Activated CD8-positive, alpha-beta memory T cell treated with anti-CD3 and anti-CD28 coated beads for 4 hours (primary cell): ENCODE measurements around the gene ZRANB1.
A peak's percentile ranks its signal among the peaks of the same experiment; 100 is the strongest.

Source experiments
- DNase-seq, 2 donors: peaks; one replicate each; pipeline ENCODE4 v3.0.0-alpha.2; 2020; ENCODE audit warnings: low read depth in 2 of 2

Gene ZRANB1

DNA sequence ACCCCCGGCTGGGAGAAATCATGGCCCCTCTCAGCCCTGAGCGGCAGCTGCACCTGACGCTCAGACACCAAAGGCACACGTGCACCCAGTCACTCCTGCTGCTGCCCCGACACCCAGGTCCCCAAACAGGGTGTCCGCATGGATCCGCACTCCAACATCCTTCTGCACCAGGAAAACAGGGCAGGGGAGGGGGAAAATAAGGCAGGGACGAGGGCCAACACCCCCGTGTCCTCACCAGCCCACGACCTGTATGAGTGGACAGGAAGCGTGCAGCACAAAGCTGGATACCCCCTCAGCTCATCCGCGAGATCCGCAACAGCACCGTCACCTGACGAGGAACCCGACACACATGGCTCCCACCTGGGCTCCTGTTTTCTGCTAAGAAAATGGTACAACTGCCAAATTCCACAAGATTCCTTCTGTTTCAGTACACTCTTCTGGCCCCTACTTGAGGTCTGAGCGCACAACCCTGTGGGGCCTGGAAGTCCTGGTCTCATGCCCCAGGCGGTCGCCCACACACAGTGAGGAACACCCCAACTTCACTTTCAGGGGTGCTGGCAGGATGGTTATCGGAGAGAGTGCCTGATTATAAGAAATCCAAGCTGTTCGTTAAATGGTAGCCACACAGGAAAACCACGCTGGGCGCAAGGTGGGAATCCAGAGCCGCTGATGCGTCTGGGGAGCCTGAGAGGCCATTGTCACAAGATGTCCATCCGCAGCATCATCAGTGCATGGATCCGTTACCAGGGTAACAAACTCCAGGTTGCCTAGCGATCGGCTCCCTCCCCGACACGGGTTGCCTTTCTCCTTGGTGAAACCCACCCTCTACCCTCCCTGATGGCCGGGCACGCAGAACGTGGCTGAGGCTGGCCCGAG, 63.6 kb downstream of the ZRANB1 start:
- no peak for DNase-seq

DNA sequence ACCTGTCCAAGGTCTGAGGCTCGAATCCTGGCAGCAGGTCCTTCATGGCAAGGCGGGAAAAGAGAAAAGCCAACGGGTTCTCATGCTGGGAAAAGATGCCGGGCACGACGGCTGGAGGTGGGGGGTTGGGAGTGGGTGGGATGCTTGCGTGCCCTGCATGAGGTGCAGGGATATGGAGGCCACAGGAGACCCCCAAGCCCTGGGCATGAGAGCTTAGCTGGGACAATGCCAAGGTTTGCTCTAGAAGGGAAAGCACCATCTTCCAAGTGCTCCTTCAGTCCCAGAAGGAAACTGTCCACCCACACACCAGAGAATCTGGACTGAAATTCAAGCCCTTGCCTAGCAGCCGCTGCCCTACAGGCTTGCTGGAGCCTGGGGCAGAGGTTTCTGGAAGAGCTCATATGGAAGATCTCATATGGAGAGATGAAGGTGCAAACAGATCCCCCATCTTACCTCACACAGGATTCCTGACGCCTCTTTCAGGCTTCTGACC, 64.3 kb downstream of the ZRANB1 start:
- DNase-seq: no peak

GRCh38 chr10:125006921-125007426, 65.1 kb downstream of the ZRANB1 start:
- no peak for DNase-seq

DNA sequence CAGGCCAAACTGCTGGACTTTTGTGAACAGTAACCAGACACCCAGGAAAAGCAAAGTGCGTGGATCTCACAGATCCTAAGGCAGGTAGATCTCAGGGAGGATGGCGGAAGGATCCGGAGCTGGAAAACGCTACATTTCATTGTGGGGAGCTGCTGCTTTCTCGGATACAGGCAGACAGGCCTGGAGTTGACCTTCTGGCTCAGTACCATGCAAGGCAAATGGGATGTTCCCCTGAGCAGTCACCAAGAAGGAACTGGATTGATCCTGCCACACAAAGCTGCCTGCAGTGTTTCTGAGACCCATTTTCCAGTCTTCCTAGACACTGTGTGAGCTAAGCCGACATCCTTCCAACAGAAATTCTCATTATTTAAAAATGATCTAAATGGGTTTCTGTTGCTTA, 65.5 kb downstream of the ZRANB1 start:
- DNase-seq: no peak

DNA sequence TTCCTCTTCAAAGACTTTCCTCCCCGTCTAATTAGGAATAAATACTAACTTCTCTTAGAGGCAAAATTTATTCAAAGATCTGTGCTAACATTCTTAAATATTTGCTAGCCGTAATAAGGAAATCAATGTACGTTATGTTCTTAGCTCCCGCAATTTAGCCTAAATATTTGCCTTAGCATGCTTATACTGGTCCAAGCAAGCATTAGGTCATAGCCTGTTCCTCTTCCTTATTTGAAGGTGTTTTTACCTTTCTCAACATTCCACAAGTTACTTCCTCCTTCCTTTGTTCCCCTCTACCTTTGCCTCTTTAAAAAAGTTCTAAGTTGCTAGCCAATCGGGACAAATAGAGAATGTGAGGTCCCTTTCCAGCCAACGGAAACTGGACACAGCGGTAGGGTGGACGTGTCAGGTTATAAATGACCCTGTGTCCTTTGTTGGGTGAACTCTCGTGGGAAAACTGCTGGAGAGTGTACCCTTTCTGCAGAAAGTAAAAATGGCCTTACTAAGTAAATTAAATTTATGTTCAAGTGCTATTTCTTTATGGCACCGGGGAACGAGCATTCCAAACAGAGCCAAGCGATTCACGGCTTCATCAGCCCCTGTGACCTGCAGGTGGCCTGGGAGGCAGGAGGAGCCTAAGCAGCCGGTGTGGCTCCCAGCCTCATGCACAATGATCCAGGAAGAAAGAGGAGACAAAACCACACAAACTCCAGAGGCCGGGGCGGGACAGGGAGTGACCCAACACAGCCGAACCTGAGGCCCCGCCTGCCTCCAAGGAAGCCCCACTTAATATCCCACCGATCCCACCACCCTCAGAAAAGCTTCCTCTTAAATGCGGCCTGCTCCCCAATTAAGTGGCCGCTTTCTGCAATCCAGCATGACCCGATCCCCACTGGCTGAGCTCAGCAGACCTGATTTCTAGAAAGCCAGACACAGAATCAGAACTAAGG, 67.0 kb downstream of the ZRANB1 start:
- DNase-seq: no peak

GRCh38 chr10:125009661-125010161, 67.8 kb downstream of the ZRANB1 start:
- DNase-seq: no peak

- DNase-seq: no peak
Observed at GRCh38 chr10:125010362-125010761, 68.4 kb downstream of the ZRANB1 start.

DNA sequence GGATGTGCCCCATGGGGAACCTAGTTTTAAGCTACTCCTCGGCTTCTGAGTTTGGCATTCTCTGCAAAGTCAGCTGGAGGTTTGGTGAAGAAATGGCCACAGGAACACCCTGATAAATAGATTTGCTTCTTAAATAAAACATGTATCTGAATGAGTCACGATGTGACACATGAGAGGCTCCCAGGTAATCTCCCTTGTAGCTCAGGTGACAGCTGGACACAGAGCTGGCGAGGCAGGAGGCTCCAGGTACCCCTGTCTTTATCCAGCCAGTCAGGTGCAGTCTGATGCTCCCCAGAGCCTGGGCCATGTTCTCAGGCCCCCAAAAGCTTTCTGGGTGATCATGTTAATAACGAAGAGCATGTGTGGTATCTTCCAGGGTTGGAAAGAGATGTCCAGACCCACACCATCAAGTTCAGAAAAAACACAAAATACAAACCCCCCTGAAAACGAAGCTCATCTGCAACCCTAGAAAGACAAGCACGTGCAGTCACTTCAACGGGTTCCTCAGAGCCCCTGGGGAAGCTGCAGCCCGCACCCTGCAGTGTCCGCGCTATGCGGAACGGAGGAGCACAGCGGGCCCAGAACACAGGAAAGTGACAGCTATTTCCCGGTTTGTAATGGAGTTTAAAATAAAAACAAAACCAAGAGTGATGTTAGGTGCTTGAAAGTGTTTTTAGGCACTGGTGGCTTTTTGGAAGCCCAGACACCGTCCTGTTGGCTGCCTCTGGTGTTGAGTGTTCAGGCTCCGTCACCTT, 69.4 kb downstream of the ZRANB1 start:
- no peak for DNase-seq

GRCh38 chr10:125011926-125012705, 70.2 kb downstream of the ZRANB1 start:
- DNase-seq: no peak

DNA sequence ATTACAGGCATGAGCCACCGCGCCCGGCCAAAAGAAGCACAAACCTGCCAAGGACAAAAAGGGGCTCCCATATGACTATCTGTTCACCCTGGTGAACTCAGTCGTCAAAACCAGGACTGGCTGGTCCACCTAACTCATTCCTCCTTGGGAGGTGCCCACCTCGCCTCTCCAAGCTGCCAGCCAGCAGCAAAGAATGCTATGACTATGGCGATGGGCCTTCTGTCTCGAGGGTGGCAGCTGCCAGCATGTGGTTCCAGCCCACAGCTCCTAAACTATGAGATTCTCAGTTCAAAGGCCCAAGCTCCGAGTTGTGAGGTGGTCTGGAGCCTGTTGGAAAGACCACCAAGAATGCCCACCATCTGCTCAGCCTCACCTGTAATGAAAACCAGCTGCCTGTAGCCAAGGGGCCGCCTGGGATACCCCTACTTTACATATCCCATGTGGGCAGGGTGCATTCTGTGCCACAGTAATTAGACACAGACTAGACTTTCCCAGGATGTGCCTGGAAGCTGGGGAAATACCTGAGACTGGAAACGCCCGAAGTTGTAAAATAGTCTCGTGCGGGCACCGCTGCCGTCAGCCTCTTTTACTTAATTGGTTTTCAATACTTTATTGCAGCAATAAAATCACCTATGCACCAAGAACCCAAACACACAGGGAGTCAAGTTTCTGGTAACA, 71.1 kb downstream of the ZRANB1 start:
- no peak for DNase-seq

DNA sequence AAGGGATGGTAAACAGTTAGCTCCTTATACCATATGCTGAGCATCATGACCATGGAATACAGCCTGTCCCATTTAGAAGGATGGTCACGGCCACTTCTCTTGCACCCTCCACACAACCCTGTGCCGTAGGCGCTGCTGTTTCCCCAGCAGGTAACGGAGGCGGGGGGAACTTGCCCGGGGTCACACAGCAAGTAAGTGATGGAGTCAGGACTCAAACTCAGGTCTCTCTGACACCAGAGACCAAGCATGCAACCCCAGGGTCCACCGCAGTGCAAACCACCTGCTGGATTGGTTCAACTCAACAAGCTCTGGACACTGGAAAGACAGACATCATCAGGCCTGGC, 71.6 kb downstream of the ZRANB1 start:
- no peak for DNase-seq

GRCh38 chr10:125014086-125014830, 72.3 kb downstream of the ZRANB1 start:
- DNase-seq: no peak

DNA sequence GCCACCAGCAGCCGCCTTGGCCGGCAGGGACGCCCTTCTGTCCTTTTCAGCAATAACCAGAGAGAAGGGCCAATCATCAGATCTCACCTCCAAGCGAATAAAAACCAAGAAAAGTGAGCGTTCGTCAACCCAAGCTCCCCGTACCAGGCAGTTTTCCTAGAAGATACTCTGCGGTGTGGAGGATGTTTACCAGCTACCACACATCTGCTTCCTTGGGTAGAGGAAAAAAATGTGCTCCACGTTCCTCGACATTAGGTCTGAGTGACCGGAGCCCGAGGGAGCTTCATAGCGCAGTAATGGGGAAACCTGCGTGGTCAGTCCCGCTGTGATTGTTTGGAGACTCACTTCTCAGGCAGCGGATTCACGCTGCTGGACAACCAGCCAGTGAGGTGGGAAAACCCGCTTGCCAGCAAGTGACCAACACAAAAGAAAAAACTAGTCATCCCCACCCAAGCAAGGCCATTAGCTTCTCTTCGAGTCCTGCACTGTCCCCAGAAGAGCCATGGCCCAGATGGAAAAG, 73.0 kb downstream of the ZRANB1 start:
- DNase-seq: no peak

DNA sequence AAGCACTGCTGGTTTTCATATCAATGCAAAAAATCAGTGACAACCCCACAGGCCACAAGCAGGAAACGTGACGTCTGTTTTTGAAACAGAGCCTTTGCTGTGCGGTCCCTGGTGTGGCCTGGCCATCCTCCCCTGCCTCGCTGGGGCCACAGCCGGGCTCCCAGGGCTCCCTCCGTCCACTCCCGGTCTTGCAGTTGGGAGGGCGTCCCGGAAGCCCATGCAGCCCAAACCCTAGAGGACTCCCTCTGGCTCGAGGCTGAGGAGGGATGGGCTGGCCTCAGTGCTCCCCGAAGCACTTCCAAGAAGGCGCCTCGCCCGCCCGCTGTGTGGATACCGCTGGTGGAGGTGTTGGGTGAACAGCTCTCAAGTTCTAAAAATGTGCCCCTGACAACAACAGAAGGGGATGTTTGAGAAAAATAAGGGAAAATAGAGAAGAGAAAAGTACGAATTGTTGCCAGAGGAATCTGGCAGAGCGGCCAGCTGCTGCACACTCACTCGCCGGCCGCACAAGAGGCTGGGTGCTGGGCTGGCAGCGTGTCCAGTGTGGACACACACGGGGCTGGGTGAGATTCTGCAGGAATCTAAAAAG, 73.5 kb downstream of the ZRANB1 start:
- DNase-seq: peak in 1 of 2 donors; percentile 5

DNA sequence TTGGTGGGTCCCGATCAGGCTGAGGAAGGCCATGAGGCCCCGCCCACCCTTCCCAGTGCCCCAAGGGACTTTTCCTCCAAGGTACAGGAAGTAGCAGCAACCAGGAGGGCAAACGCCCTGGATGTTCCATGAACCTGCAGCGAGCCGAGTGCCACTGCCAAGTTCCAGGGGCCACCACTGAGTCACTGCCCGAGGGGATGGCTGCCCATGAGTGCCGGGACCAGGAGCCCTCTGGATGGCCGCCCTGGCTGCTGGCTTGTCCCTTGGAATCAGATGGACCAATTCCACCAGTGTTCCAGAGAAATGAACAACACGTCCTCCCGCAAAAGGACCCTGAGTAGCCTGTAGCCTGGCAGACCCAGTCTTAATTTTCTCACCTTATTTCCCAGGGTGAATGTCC, 74.2 kb downstream of the ZRANB1 start:
- DNase-seq: no peak

- no peak for DNase-seq
Observed at GRCh38 chr10:125016611-125017202, 74.8 kb downstream of the ZRANB1 start.

DNA sequence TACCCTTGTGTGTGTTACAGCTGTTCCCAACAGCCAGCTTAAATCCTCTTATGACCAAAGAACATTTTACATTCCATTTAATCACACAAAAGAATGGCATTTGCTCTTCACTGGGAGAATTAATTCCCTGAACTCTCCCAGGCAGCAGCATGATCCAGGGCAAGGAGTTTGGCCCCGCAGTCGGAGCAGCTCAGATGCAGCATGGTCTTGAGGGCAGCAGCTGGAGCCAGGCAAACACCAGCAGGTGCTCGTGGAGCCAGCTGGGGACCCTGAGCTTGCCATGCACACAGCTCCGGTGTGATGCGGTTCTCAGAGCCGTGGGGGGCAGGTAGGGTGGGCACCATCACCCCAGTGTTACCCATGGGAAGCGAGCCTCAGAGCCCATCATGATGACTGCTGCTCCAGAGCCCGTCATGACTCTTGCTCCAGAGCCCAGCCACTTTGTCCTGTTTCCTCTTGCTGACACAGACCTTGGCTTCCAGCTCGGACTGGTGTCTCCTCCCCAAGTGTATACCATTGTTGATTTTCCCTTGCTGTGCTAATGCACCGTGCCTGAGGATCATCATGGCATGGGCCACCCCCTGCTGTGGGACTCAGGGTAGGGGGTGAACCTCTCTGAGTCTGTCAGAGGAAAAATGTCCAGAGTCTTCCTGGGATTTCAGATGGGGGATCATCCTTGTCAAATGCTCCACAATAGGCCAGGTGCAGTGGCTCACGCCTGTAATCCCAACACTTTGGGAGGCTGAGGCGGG, 75.8 kb downstream of the ZRANB1 start:
- no peak for DNase-seq
